HL-60/S4 treated with phorbol 12-myristate 13-acetate at 8.2 ng/mL for 4 days and 3 days (cell line): ENCODE measurements around the gene SCN2B.

ENCODE experiments used
- in situ Hi-C: fragments of 300-500 bp; cut with MboI; formaldehyde crosslinking; loops from 2 replicates; pipeline ENCODE4 v1.15.0; 2022; ENCODE audit warnings: low sequenced_read_pairs

SCN2B gene

GRCh38 chr11:118136801-118137200, 39.6 kb downstream of the SCN2B start:
- in situ Hi-C loops, result no loop called here

- in situ Hi-C loops, result no loop called here
Observed at GRCh38 chr11:118136341-118136740, 40.1 kb downstream of the SCN2B start.

GRCh38 chr11:118135796-118136165, 40.7 kb downstream of the SCN2B start:
- in situ Hi-C loops, result no loop called here

- in situ Hi-C loops, result no loop called here
Observed at GRCh38 chr11:118135051-118135795, 41.2 kb downstream of the SCN2B start.

GRCh38 chr11:118133816-118134215, 42.6 kb downstream of the SCN2B start:
- in situ Hi-C loops, result no loop called here

- in situ Hi-C loops, result no loop called here
Observed at GRCh38 chr11:118132385-118133151, 43.9 kb downstream of the SCN2B start.

GRCh38 chr11:118129471-118130172, 46.8 kb downstream of the SCN2B start:
- in situ Hi-C loops, result no loop called here

- in situ Hi-C loops, result no loop called here
Observed at GRCh38 chr11:118128721-118129470, 47.5 kb downstream of the SCN2B start.

GRCh38 chr11:118128310-118128709, 48.1 kb downstream of the SCN2B start:
- in situ Hi-C loops, result no loop called here

GRCh38 chr11:118126082-118126838, 50.2 kb downstream of the SCN2B start:
- in situ Hi-C loops, result no loop called here

GRCh38 chr11:118124929-118125535, 51.4 kb downstream of the SCN2B start:
- in situ Hi-C loops, result no loop called here

GRCh38 chr11:118120793-118121192, 55.6 kb downstream of the SCN2B start:
- in situ Hi-C loops, result no loop called here

- in situ Hi-C loops, result no loop called here
Observed at GRCh38 chr11:118117790-118118601, 58.4 kb downstream of the SCN2B start.

GRCh38 chr11:118115048-118115447, 61.4 kb downstream of the SCN2B start:
- in situ Hi-C loops, result no loop called here

- in situ Hi-C loops, result no loop called here
Observed at GRCh38 chr11:118114266-118114665, 62.2 kb downstream of the SCN2B start.

- in situ Hi-C loops, result no loop called here
Observed at GRCh38 chr11:118112711-118113430, 63.6 kb downstream of the SCN2B start.
